HFF-Myc (cell line): Measurements from ENCODE around the gene EPHA2.

ENCODE experiments used
- DNase-seq: peaks from one replicate; pipeline ENCODE4 v3.0.0-alpha.2; 2011; ENCODE audit warnings: low read depth; ENCODE audit errors: extremely low read depth
- H3K4me3 ChIP-seq: replicated peaks from 2 replicates; pipeline ENCODE4 v1.5.1; 2011; ENCODE audit warnings: low read depth, mild to moderate bottlenecking, control low read depth, low read length
- CTCF ChIP-seq: IDR thresholded peaks from 2 replicates; pipeline ENCODE4 v1.5.1; 2012; ENCODE audit warnings: mild to moderate bottlenecking, low read depth, low read length, control low read depth; ENCODE audit errors: missing control alignments

EPHA2 gene

DNA sequence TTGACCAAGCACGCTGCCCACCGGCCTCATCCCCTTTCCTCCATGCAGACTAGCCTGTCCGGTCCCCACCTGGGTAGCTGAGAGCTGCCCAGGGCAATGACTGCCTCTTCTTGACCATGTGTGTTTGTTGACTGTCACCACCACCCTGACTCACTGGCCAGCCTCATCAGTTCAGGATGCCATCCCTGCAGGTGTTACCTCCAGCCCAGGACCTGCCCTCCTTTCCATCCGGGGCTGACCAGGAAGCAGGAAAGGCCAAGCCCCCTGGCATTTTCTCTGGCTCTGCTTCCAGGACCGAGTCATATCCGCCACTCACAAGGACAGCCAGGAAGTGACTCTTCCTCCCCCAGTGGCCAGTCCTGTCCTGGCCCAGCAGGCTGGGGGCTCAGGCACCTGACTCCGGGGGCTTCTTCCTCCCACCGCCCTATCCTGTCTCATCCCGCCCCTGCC lies 17.1 kb downstream of the EPHA2 start:
- TF ChIP-seq CTCF, result no peak
- no peak for DNase-seq
- no peak overlapping the region for H3K4me3 ChIP-seq

- TF ChIP-seq CTCF, result no peak
- no peak for DNase-seq
- H3K4me3 ChIP-seq, result no peak overlapping the region
These were observed 17.9 kb downstream of the EPHA2 start for GRCh38 chr1:16137890-16138467.

DNA sequence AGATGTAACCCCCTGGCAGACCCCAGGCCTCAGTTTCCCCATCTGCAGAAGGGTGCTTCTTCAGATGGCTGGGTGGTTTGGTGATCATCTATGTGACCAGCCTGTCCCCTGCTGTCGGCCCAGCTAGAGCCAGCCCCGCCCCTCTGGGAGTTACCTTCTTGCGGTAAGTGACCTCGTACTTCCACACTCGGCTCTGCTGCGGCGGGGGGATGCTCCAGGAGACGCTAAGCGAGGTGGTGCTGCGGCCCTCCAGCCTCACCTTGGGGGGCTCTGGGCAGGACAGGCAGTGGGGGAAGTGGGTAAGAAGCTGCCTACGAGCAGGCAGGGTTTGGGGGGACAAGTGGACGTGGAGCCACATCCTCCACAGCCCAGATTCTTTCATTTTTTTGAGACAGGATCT lies 20.4 kb downstream of the EPHA2 start:
- no peak for TF ChIP-seq CTCF
- no peak for DNase-seq
- H3K4me3 ChIP-seq, result no peak overlapping the region

DNA sequence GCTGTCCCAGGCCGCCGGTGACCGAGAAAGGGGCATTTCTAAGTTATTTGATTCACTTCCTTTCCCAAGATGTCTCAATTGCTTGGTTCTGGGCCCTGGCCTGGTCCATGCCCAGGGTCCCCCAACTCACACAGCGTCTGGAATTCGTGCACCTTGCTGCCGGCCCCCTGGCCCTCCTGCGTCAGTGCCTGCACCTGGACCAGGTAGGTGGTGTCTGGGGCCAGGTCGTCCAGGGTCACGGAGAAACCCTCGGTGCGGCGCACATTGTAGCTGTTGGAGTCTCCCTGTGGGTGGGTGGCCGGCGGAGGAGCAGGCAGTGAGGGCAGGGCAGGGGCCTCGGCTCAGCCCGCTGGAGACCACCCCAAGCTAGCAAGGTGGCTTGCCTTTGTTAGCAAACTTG lies 21.0 kb downstream of the EPHA2 start:
- DNase-seq, result no peak
- H3K4me3 ChIP-seq, result no peak overlapping the region
- TF ChIP-seq CTCF, result no peak

- DNase-seq, result no peak
- TF ChIP-seq CTCF, result no peak
- no peak overlapping the region for H3K4me3 ChIP-seq
These were observed 21.6 kb downstream of the EPHA2 start for GRCh38 chr1:16134066-16134801.

- DNase-seq, result no peak
- TF ChIP-seq CTCF, result no peak
- no peak overlapping the region for H3K4me3 ChIP-seq
These were observed 22.6 kb downstream of the EPHA2 start for GRCh38 chr1:16133007-16133961.
